ENCODE results near the gene SLC13A4.
"Not testable (repeated sequence)": the region's sequence is repeated elsewhere in the genome, so short reads cannot be mapped to it uniquely, and the experiment has no call there.

The SLC13A4 gene

GRCh38 chr7:135706038-135706742, 21.8 kb downstream of the SLC13A4 start:
- FAIRE-seq (no peak), DNase-seq (ENCODE audit: extremely low spot score, insufficient read length, low read depth) (no peak)

GRCh38 chr7:135704698-135705097, 23.3 kb downstream of the SLC13A4 start:
- FAIRE-seq (no peak), DNase-seq (ENCODE audit: extremely low spot score, insufficient read length, low read depth) (no peak)

GRCh38 chr7:135704074-135704473, 23.9 kb downstream of the SLC13A4 start:
- no peak for FAIRE-seq
- DNase-seq (ENCODE audit: extremely low spot score, insufficient read length, low read depth): no peak

DNA sequence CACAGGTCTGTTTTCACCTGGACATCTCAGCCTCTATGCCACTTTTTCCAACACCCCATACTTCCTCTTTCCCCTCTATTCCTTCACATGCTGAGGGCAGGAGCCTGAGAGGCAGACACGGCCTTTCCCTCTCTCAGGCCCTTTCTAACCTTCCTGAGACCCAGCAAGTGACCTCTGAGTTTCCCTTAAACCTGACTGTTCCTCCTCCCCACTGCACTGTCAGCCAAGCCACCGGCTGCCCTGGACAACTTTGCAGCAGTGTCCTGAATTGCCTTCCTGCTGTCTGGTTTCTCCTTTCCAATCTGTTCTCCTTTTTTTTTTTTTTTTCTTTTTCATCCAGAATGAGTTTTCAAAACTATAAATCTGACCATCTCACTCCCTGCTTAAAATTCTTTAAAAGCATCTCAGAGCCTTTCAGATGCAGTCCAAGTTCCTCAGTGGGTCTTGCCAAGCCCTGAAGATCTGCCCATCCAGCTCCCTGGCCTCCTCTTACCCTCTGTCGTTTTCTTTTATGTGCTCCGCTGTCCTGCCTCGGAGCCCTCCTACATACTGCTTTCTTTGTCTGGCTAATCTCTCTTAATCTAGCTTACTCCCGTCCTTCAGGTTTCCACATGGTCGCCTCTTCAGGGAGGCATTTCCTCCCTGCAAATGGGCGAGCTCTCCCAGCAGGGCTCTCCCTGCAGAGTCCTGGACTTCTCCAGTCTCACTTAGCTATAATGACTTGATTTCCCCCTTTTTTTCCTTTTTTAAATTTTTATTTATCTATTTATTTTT, 30.5 kb downstream of the SLC13A4 start:
- FAIRE-seq (no peak), DNase-seq (ENCODE audit: extremely low spot score, insufficient read length, low read depth) (no peak)

GRCh38 chr7:135693558-135693957, 34.4 kb downstream of the SLC13A4 start:
- FAIRE-seq (no peak), DNase-seq (ENCODE audit: extremely low spot score, insufficient read length, low read depth) (no peak)

- not testable (repeated sequence) for DNase-seq (ENCODE audit: extremely low spot score, insufficient read length, low read depth); FAIRE-seq
These were observed 35.4 kb downstream of the SLC13A4 start for GRCh38 chr7:135692606-135693005.

GRCh38 chr7:135692055-135692454, 35.9 kb downstream of the SLC13A4 start:
- FAIRE-seq (no peak), DNase-seq (ENCODE audit: extremely low spot score, insufficient read length, low read depth) (no peak)

DNA sequence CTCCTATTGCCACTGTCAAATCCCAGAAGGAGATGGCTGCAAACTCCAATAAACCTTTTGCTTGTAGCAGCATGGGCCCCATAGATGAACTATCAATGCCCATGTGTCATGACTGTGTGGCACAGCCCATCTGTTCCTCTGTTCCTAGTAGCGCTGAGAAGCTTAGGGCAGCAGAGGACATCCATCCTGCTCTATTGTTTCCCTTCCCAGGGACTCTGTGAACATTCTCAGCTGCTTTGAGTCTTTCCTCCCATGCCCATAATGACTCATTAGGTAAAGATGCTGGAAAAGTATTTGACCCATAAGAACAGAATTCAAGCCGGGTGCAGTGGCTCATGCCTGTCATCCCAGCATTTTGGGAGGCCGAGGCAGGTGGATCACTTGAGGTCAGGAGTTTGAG, 37.4 kb downstream of the SLC13A4 start:
- no peak for FAIRE-seq
- DNase-seq (ENCODE audit: extremely low spot score, insufficient read length, low read depth): no peak

DNA sequence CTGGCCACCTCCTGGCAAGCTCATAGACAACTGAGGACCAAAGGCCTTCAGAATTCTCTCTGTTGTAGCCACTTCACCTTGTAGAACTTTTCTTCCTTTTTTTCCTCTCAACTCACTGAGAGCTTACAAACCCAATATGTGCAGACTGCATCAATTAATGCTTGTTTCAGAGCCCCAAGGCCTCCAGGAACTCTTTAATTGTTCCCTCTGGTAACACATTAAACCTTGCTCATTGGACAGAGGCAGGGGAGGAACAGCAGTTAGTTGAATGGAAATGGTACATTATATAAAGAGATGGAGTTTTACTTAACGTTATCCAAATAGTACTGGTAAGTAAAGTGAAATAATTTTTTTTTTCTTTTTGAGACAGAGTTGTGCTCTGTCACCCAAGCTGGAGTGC, 40.5 kb downstream of the SLC13A4 start:
- no peak for DNase-seq (ENCODE audit: extremely low spot score, insufficient read length, low read depth)
- no peak for FAIRE-seq

GRCh38 chr7:135685306-135686084, 42.5 kb downstream of the SLC13A4 start:
- FAIRE-seq (no peak), DNase-seq (ENCODE audit: extremely low spot score, insufficient read length, low read depth) (no peak)

GRCh38 chr7:135684699-135685098, 43.3 kb downstream of the SLC13A4 start:
- FAIRE-seq: no peak

DNA sequence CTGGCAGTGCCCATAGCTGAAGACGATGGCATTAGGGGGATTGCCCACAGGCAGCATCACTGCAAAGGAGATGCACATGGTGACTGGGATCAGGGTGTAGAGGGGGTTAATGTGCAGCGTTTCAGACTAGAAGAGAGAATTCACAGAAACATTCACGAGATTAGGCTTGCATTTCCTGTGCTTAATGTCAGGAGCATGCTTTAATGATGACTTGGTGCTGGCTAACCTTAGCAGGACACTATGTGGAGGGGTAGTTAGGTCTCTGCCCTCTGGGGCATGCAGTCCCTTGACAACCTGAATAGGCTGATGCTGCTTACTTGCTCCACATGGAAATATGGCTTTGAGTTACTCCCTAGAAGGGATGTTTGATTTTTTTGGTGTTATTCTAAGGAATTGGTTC, 43.9 kb downstream of the SLC13A4 start:
- no peak for DNase-seq (ENCODE audit: extremely low spot score, insufficient read length, low read depth)
- FAIRE-seq: no peak

More at GRCh38 chr7:135684699-135685098, 43.3 kb downstream of the SLC13A4 start:
- DNase-seq (ENCODE audit: extremely low spot score, insufficient read length, low read depth): no peak

DNA sequence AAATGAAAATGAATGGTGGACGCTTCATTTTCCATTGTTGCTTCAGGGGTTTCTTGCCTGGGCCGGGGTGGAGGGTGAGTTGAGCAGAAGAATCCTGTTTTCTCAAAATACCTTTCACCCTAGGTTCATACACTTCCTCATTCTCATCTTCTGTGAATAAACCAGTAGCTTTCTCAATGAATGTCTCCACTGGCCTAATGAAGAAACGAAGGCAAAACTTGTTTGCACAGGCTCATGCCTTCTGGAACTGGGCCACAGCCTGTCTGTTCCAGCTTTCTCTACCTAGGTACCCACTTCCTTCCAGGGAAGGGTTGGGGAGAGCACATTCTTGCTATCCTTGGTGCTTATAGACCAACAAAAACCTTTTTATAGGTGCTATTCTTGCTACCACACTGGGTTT, 44.4 kb downstream of the SLC13A4 start:
- FAIRE-seq (no peak), DNase-seq (ENCODE audit: extremely low spot score, insufficient read length, low read depth) (no peak)

DNA sequence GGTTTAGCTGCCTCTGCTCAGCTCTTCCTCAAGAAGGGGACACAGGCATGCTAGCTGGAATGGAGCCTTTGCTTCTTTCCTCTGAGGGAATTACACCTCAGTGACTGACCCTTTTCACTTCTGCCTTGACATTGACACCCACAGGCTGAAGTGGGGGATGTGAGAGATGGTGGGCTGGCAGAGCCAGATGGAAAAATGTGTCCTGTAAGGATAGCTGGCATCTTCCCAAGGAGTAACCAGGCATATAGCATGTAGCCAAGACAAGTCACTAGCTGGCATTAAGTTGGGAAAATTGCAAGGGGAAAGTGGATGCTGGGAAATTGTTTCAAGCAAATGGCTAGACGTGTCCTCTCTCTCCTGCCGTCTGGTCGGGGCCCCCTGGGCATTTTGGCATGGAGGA, 45.8 kb downstream of the SLC13A4 start:
- FAIRE-seq: no peak

GRCh38 chr7:135681762-135682161, 46.2 kb downstream of the SLC13A4 start:
- DNase-seq (ENCODE audit: extremely low spot score, insufficient read length, low read depth) (no peak), FAIRE-seq (no peak)

More for the DNA sequence above, 45.8 kb downstream of the SLC13A4 start:
- no peak for DNase-seq (ENCODE audit: extremely low spot score, insufficient read length, low read depth)

DNA sequence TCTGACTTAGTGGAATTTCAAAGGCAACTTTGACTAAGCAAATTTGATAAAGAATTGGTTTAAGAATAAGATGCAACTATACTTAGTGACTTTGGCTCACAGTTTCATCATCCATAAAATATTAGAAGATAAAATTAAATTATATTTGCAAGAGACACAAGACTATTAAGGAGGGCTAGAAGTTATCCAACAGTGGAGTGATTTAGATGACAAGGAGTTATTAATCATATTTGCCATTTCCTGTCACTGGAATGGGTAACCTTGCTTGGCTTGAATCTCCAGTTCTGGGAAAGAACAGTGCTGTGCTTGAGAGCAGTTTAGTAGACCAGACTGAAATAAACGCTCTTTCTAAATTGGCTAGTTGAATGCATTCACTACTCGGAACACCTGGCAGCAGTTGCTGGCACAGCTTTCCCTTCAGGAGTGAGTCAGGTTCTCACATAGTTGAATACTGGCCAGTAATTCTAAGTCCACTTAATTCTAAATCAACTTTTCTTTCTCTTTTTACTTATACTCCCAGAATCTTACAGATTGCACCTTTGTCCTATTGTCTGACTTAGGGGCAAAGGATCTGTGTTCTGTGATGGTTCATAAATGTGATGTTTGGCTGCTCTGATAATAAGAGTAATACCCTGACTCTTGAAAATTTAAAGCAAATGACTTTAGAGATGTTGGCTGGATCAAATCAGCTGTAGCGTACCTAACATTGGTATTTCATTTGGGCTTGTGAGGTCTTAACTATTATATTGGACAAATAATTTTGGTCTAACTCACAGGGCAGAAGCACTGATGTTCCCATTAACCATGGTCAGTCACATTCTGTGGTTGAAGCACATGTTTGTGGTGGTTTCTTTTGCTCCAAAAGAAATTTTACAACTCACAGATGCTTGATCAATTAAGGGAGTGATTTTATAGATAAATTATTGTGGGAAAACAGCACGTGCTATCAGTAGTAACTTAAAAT, 49.1 kb downstream of the SLC13A4 start:
- FAIRE-seq: no peak
- DNase-seq (ENCODE audit: extremely low spot score, insufficient read length, low read depth): no peak

DNA sequence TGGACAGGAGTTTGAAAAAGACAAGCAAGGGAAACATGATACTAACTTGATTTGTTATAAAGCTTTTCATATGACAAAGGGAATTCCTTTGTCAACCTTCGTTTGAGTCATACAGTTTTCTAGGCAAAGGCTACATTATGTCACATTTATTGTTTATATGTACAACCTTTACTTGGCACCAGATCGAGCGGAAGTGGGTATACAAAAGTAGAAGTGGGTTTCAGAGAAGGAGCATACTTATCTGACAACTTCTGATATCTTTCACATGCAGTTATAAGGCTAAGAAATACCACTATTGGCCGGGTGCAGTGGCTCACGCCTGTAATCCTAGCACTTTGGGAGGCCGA, 54.7 kb downstream of the SLC13A4 start:
- FAIRE-seq: no peak
- no peak for DNase-seq (ENCODE audit: extremely low spot score, insufficient read length, low read depth)

GRCh38 chr7:135672560-135673359, 55.2 kb downstream of the SLC13A4 start:
- DNase-seq (ENCODE audit: extremely low spot score, insufficient read length, low read depth) (no peak), FAIRE-seq (peak; percentile 44)

DNA sequence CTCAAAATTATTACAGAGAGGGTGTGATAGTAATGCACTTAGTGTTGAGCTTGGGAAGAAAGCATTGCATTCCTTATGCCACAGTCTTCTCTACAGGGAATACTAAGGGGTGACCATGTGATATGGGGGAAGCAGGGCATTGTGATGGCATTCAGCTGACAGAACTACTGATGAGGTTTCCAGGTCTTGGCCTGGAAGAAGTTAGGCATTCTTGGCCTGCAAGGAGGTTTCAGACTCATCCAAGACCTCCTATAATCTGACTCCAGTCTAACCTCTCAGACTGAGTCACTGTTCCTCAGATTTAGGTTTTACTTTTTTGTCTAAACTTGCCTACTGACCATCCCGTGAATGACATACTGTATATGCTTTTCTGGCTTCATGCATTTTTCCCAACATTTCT, 57.8 kb downstream of the SLC13A4 start:
- FAIRE-seq (no peak), DNase-seq (ENCODE audit: extremely low spot score, insufficient read length, low read depth) (no peak)

All from GM18507 (cell line).